Measurements from ENCODE around the gene CES2.

Gene CES2, protein sequence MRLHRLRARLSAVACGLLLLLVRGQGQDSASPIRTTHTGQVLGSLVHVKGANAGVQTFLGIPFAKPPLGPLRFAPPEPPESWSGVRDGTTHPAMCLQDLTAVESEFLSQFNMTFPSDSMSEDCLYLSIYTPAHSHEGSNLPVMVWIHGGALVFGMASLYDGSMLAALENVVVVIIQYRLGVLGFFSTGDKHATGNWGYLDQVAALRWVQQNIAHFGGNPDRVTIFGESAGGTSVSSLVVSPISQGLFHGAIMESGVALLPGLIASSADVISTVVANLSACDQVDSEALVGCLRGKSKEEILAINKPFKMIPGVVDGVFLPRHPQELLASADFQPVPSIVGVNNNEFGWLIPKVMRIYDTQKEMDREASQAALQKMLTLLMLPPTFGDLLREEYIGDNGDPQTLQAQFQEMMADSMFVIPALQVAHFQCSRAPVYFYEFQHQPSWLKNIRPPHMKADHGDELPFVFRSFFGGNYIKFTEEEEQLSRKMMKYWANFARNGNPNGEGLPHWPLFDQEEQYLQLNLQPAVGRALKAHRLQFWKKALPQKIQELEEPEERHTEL

DNA sequence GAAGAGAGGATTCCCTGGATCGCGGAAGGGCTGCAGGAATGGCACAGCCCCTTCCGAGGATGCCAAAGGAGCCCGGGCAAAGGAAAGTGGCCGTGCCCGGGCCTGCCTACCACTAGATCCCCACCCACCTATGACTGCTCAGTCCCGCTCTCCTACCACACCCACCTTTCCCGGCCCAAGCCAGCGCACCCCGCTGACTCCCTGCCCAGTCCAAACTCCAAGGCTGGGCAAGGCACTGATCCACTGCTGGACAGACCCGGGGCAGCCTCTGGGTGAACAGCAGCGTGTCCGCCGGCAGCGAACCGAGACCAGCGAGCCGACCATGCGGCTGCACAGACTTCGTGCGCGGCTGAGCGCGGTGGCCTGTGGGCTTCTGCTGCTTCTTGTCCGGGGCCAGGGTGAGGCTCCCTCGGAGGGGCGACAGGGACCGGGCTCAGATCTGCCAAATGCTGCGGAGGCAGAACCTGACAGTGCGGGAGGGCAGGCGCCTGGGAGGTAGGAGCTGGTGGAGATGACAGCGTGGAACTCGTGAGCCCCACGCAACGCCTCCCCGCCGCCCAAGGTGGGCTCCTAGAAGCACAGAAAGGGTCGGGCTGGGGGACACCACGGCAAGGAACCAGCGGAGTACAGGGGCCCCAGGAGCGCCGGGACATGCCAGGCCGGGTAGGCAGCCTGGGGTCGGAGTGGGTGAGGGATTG, at the start of gene CES2:
CES2 (plus strand) TSS at position 203 of the 698 bp plus-strand sequence; CDS start at position 323, 120 bp downstream.
- DNase-seq (ENCODE audit: low read depth): peak; percentile 14
- H3K4me3 ChIP-seq (ENCODE audit: control insufficient read depth, low read depth, low read length): peak within 1 kb of the TSS; percentile 84
- TF ChIP-seq, protein P1, sequence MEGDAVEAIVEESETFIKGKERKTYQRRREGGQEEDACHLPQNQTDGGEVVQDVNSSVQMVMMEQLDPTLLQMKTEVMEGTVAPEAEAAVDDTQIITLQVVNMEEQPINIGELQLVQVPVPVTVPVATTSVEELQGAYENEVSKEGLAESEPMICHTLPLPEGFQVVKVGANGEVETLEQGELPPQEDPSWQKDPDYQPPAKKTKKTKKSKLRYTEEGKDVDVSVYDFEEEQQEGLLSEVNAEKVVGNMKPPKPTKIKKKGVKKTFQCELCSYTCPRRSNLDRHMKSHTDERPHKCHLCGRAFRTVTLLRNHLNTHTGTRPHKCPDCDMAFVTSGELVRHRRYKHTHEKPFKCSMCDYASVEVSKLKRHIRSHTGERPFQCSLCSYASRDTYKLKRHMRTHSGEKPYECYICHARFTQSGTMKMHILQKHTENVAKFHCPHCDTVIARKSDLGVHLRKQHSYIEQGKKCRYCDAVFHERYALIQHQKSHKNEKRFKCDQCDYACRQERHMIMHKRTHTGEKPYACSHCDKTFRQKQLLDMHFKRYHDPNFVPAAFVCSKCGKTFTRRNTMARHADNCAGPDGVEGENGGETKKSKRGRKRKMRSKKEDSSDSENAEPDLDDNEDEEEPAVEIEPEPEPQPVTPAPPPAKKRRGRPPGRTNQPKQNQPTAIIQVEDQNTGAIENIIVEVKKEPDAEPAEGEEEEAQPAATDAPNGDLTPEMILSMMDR (IDR thresholded peaks at IDR 0.05; ENCODE audit: control insufficient read depth, insufficient read depth, low read depth, low read length, missing control alignments): no peak

DNA sequence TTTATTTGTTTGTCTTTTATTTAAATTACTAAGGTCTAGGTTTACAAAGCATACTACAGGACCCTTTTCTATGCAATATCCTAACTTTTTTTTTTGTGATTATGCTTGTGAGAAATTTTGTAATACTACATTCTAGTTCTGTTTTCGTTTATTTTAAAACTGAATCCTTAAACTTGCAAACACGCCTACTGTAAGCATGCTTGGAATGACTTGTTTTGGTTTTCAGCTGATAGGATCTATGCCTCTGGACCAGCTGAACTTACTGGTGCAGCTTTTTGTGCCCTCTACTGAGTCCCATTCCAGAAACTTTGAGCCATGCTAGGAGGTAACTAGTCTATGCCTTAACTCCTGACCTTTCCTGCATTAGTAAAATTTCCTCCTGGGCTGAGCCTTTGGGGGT, 49.0 kb upstream of the CES2 start:
- DNase-seq (ENCODE audit: low read depth): no peak
- TF ChIP-seq, protein P1 (IDR thresholded peaks at IDR 0.05; ENCODE audit: control insufficient read depth, insufficient read depth, low read depth, low read length, missing control alignments): no peak
- no peak overlapping the region for H3K4me3 ChIP-seq (ENCODE audit: control insufficient read depth, low read depth, low read length)

DNA sequence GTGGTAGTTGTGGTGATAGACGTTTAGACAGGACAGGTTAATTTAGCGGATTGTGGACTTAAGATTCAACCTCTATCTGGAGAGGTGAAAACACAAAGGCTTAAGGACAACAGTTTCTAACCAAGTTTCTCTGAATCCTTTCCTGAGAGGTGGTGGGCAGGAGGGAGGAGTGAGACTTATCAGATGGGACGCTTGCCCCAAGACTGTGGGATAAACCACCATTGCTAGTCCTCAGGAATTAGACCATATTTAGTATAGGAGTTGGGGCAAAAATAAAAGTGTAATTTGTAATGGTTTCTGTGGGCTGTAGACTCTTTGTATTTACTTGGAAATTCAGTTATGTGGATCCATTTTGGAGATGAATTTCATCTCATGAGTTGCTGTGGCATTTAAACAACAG, 48.4 kb upstream of the CES2 start:
- DNase-seq (ENCODE audit: low read depth): no peak
- no peak overlapping the region for H3K4me3 ChIP-seq (ENCODE audit: control insufficient read depth, low read depth, low read length)
- TF ChIP-seq, protein P1 (IDR thresholded peaks at IDR 0.05; ENCODE audit: control insufficient read depth, insufficient read depth, low read depth, low read length, missing control alignments): no peak

DNA sequence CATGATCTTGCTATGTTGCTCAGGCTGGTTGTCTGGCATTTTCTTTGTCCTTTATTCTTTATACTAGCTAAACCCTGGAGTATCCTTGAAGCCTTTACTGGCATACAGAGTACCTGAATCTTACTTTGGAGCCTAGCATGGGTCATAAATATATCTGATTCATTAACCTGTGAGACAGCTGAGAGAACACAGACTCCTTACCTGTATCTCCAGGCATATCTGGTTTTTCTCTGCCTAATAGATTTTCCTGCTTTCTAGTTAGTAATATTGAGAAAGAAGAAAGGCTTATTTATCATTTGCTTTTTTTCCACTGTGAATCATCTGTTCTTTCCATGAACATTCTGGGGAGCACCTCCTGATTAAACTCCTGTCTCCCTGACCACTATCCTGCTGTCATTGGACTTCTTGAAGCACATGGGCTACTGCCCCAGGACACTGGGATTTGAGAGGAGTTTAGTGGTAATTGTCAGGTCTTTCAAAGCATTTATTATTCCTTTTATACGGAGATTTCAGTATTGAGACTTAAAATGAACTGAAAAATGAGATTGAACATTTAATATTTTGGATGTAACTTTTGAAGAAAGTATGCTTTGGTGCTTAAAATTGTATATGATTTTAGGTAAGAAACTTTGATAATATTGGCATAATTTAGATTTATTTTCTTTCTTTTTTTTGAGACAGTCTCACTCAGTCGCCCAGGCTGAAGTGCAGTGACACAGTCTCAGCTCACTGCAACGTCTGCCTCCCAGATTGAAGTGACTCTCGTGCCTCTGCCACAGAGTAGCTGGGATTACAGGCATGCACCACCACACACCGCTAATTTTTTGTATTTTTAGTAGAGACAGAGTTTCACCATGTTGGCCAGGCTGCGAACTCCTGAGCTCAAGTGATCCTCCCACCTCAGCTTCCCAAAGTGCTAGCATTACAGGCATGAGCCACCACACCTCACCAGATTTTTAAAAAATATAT, 46.4 kb upstream of the CES2 start:
- TF ChIP-seq, protein P1 (IDR thresholded peaks at IDR 0.05; ENCODE audit: control insufficient read depth, insufficient read depth, low read depth, low read length, missing control alignments): no peak
- DNase-seq (ENCODE audit: low read depth): no peak
- no peak overlapping the region for H3K4me3 ChIP-seq (ENCODE audit: control insufficient read depth, low read depth, low read length)

DNA sequence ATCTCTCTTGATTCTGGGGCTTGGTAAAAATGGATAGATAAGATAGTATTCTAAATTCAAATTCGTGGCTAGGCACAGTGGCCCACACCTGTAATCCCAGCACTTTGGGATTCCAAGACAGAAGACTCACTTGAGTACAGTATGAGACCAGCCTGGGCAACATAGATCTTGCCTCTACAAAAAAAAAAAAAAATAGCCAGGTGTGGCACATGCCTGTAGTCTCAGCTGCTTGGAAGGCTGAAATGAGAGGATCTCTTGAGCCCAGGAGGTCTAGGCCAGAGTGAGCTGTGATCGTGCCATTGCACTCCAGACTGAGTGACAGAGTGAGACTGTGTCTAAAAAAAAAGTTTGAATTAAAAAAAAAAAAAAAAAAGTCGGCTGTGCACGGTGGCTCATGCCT, 45.7 kb upstream of the CES2 start:
- DNase-seq (ENCODE audit: low read depth): no peak
- H3K4me3 ChIP-seq (ENCODE audit: control insufficient read depth, low read depth, low read length): no peak overlapping the region
- TF ChIP-seq, protein P1 (IDR thresholded peaks at IDR 0.05; ENCODE audit: control insufficient read depth, insufficient read depth, low read depth, low read length, missing control alignments): no peak

DNA sequence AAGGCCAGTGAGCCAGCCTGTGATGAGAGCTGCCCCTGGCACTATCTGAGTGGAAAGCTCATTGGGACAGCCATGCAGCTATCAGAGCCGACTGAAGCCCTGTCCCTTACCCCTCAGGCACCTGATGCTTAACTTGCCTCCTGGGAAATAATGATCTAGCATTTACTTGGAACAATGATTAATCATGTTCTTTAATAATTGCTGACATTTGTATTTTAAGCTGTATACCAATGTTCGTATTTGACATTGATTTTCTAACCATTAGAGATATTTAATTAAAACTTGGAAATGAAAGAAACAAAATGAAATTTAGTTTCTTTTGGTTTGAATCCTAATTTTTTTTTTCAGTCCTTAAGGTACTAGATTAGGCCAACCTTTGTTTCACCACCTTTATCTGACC, 44.5 kb upstream of the CES2 start:
- TF ChIP-seq, protein P1 (IDR thresholded peaks at IDR 0.05; ENCODE audit: control insufficient read depth, insufficient read depth, low read depth, low read length, missing control alignments): no peak
- no peak overlapping the region for H3K4me3 ChIP-seq (ENCODE audit: control insufficient read depth, low read depth, low read length)
- no peak for DNase-seq (ENCODE audit: low read depth)
